Measurements from ENCODE around the gene KNSTRN. TPM values are rescaled to one million over a fixed set of nuclear protein-coding genes. Genes with fewer than 3 reads are reported as not detected.
A peak's percentile ranks its signal among the peaks of the same experiment; 100 is the strongest.

Gene KNSTRN
- total and polyA plus RNA-seq, 2 of the 13 experiments (the other 11 are each of a cell fraction or from before 2014, with no cell fraction given) = 20.3 to 62.3 TPM

- TF ChIP-seq, protein P1, sequence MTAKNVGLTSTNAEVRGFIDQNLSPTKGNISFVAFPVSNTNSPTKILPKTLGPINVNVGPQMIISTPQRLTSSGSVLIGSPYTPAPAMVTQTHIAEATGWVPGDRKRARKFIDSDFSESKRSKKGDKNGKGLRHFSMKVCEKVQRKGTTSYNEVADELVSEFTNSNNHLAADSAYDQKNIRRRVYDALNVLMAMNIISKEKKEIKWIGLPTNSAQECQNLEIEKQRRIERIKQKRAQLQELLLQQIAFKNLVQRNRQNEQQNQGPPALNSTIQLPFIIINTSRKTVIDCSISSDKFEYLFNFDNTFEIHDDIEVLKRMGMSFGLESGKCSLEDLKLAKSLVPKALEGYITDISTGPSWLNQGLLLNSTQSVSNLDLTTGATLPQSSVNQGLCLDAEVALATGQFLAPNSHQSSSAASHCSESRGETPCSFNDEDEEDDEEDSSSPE (CRISPR knock-in tag; IDR thresholded peaks at IDR 0.05) = peak; percentile 45; the same call in 1 of the 2 replicates
- TF ChIP-seq POLR2A (IDR thresholded peaks at IDR 0.05; ENCODE audit: insufficient read depth in 1 of 2, low read depth in 2 of 2, low read length in 2 of 2) (no peak), RBM22 (optimal IDR thresholded peaks at IDR 0.05; ENCODE audit: low read length) (no peak), ETV5 (CRISPR knock-in tag; IDR thresholded peaks at IDR 0.05; ENCODE audit: borderline replicate concordance) (peak; percentile 19; the same call in 1 of the 2 replicates), ZNF34 (CRISPR knock-in tag; IDR thresholded peaks at IDR 0.05; ENCODE audit: borderline replicate concordance) (no peak), ZNF839 (CRISPR knock-in tag; IDR thresholded peaks at IDR 0.05; ENCODE audit: borderline replicate concordance) (0 out of 2 replicates have a peak, but pooled peaks have one; percentile 34), ZNF674 (CRISPR knock-in tag; IDR thresholded peaks at IDR 0.05; ENCODE audit: low read depth) (no peak), TRIM22 (IDR thresholded peaks at IDR 0.05) (no peak), ZNF7 (CRISPR knock-in tag; IDR thresholded peaks at IDR 0.05) (no peak), ZNF235 (CRISPR knock-in tag; IDR thresholded peaks at IDR 0.05; ENCODE audit: borderline replicate concordance) (no peak), PHB2 (IDR thresholded peaks at IDR 0.05; ENCODE audit: partially characterized antibody) (no peak), CBX2 (IDR thresholded peaks at IDR 0.05; ENCODE audit: low read depth, low read length) (no peak), CBX2 (CRISPR knock-in tag; IDR thresholded peaks at IDR 0.05; ENCODE audit: low read depth) (no peak), PPARG (CRISPR knock-in tag; conservative IDR thresholded peaks at IDR 0.05) (no peak), HMG20B (CRISPR knock-in tag; conservative IDR thresholded peaks at IDR 0.05) (no peak), ZNF879 (CRISPR knock-in tag; IDR thresholded peaks at IDR 0.05) (no peak), ZBTB7B (CRISPR knock-in tag; IDR thresholded peaks at IDR 0.05) (peak; percentile 76), FOXA1 (IDR thresholded peaks at IDR 0.05) (no peak), FOXA1 (CRISPR knock-in tag; IDR thresholded peaks at IDR 0.05) (no peak)
- TF ChIP-seq, protein P2, sequence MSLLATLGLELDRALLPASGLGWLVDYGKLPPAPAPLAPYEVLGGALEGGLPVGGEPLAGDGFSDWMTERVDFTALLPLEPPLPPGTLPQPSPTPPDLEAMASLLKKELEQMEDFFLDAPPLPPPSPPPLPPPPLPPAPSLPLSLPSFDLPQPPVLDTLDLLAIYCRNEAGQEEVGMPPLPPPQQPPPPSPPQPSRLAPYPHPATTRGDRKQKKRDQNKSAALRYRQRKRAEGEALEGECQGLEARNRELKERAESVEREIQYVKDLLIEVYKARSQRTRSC (CRISPR knock-in tag; IDR thresholded peaks at IDR 0.05; ENCODE audit: low read depth) = no peak
- TF ChIP-seq, protein P3, sequence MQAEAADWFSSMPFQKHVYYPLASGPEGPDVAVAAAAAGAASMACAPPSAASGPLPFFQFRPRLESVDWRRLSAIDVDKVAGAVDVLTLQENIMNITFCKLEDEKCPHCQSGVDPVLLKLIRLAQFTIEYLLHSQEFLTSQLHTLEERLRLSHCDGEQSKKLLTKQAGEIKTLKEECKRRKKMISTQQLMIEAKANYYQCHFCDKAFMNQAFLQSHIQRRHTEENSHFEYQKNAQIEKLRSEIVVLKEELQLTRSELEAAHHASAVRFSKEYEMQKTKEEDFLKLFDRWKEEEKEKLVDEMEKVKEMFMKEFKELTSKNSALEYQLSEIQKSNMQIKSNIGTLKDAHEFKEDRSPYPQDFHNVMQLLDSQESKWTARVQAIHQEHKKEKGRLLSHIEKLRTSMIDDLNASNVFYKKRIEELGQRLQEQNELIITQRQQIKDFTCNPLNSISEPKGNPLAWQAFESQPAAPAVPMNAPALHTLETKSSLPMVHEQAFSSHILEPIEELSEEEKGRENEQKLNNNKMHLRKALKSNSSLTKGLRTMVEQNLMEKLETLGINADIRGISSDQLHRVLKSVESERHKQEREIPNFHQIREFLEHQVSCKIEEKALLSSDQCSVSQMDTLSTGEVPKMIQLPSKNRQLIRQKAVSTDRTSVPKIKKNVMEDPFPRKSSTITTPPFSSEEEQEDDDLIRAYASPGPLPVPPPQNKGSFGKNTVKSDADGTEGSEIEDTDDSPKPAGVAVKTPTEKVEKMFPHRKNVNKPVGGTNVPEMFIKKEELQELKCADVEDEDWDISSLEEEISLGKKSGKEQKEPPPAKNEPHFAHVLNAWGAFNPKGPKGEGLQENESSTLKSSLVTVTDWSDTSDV (CRISPR knock-in tag; IDR thresholded peaks at IDR 0.05) = no peak
Observed at GRCh38 chr15:40441565-40442531, 59.3 kb downstream of the KNSTRN start (continued).
